Epithelial cell of prostate (primary cell): ENCODE measurements around the gene SLC22A23.

Experiments
- DNase-seq: peaks from one replicate; pipeline ENCODE4 v3.0.0-alpha.2; 2011; ENCODE audit warnings: low read depth, low spot score
- H3K27ac ChIP-seq: fragments of 450-650 bp; 2 replicates; pipeline ENCODE4 v1.5.1; 2017; ENCODE audit warnings: mild to moderate bottlenecking

The SLC22A23 gene

DNA sequence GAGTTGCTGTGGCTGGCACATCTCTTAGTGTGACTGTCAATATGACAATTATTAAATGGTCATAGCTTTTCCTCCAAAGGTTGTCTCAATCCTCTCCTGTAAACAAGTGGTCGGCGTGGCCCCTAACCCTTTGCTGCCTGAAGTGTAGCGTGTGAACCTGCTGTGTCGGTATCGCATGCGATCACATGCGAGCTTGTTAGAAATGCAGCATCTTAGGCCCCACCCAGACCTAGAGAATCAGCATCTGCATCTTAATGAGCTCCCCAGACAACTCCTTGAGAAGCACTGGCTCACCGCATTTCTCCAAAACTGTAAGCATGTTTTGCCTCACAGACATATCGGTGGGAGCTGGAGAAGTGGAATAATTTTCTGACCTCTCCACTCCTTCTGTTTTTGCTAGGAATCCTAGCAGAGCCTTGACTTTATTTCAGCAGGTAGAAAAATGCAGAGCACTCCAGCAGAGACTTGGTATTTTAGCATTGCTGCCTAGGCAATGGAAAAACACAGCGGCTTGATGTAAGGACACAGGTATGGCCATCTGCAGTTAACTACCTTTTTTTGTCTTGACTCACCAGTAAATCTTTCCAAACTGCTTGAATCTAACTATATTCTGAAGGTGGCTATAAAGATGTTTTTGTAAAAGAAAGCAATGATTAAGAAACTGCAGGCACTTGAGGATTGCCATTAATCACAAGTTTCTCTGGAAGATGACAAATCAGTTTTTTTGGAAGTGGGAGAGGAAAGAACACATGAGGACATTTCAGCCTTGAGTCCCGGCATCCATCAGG lies 130.5 kb downstream of the SLC22A23 start:
- no peak for DNase-seq
- no peak overlapping the region for H3K27ac ChIP-seq

DNA sequence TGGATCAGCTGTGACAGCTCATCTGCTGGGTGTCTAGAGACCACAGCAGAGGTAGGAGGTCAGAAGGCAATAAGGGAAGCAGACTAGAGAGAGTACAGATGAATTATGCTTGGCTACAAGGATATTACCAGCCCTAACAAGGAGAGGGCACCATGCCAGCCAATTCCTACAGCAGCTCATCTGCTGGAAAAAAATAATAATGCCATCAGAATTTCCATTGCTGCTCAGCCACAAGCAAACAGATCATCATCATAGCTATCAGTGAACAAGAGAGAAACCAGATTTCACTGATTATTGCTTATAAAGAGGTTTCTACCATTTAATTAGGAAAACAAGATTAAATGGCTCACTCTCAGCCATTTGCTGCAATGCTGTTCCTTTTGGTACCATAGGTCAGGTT lies 131.6 kb downstream of the SLC22A23 start:
- no peak for DNase-seq
- no peak overlapping the region for H3K27ac ChIP-seq

DNA sequence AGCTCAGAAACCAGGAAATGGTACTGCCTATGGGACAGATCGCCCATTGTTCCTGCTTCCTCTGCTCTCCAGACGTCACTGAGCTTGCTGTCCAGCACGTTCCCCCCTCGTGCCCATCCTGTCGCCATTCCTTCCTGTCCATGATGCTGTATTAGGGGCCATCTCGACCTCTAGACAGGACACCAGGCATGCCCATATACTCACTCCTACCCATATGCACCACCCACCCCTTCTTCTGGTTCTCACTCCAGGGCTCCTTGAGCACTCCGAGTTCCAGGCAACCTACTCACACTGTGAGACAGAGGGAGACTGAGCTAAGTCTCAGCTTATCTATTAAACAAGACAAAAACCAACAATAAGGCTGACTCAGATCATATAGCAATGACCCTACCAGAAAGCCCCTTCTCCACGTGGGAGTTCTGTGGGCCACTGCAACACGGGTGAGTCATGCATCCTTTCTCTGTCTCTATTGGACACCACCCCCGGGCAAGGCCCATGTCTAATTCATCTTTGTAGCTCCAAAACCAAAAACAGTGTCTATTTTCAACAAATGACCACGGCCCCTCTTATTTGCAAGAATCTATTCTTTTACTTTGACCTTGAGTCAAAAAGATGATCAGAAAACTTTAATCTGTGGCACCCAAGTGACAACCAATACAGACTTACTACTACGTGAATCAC lies 132.4 kb downstream of the SLC22A23 start:
- no peak for DNase-seq
- H3K27ac ChIP-seq: no peak overlapping the region

DNA sequence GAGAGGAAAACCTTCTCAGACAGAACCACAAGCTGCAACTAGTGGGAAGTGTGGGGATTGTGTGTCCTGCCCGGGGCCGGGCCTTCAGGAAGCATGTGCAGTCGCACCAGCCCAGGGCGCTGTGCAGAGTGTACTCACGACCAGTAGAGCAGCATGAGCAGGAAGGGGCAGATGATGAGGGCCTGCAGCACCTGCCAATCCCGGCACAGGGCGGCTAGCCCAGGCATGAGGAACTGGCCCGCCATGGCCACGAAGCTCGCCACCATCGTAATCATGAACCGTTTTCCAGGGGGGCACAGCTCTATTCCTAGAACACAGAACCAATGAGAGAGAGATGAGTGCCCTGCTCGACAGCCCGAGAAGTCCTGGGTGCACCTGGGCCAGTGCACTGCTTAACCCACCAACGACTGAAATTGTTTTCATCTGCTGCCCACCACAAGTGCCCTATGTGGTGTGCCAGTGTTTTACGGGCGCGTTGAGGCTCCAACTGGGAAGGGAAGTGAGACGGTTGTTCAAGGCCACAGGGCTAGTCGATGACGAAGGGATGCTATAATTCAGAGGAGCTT lies 133.1 kb downstream of the SLC22A23 start:
- DNase-seq: no peak
- no peak overlapping the region for H3K27ac ChIP-seq

- DNase-seq: no peak
- H3K27ac ChIP-seq: no peak overlapping the region
These were observed 133.7 kb downstream of the SLC22A23 start for GRCh38 chr6:3323148-3323547.

- H3K27ac ChIP-seq: no peak overlapping the region
- DNase-seq: no peak
These were observed 134.4 kb downstream of the SLC22A23 start for GRCh38 chr6:3322366-3322890.

DNA sequence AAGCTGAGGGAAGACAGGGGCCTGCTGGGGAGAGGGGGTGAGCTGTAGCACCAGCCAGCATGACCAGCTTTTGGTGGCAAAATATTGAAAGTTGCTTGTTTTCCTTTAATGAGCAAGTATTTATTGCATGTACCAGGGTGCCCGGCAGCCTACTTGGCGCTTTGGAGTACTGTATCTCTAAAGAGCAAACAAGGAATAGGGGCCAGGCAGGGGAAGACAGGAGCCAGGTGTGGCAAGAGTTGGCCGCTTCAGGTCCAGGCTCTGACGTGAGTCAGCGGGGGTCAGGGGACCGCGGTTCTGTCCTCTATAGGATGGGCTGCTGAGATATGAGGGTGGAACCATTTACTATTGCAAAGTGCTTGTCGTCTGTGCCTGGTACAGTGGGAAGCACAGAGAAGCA lies 135.0 kb downstream of the SLC22A23 start:
- DNase-seq: no peak
- no peak overlapping the region for H3K27ac ChIP-seq

DNA sequence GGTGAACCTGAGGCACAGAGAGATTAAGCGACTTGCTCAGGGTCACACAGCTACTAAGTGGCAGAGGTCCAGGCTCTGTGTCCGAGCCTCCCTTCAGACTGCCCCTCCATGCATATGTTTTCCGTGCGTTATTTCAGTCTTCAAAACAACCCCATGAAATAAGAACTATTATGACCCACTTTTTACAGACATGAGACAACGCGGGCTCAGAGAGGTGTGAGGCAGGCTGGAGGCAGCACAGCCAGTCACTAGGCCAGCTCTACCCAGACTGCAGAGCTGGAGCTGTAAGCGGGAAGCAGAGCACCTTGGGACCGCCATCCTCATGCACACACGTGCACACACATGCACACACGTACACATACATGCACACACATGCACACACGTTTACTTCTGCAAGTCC lies 135.8 kb downstream of the SLC22A23 start:
- H3K27ac ChIP-seq: no peak overlapping the region
- no peak for DNase-seq

GRCh38 chr6:3320238-3320811 lies 136.5 kb downstream of the SLC22A23 start:
- no peak overlapping the region for H3K27ac ChIP-seq
- no peak for DNase-seq

DNA sequence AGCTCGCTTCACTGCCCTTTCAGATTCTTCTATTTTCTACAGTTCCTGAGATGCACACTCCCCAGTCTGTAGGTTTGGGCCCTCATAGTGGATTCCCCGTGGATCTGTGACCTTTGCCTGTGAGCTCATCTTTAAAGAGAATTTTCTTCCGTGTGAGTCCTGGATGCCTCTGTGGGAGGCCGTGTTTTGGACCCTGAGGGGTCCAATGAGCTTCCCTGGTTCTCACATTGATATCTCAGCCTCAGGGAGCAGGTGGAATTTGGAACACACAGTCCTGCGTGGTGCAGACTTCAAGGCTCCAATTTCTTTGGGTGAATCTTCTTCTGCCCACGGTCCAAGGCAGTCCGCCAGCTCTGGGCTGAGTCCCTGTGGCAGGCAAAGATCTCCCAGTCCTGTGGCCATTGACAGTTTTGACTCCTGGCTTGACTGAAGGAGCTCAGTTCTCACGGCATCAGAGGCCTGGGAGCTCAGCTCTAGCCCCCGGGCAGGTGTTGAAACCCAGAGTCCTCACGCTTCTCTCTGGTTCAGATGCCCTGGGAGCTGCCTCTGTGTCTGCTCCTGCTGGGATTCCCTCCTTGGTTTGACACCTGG lies 137.1 kb downstream of the SLC22A23 start:
- H3K27ac ChIP-seq: no peak overlapping the region
- DNase-seq: no peak

DNA sequence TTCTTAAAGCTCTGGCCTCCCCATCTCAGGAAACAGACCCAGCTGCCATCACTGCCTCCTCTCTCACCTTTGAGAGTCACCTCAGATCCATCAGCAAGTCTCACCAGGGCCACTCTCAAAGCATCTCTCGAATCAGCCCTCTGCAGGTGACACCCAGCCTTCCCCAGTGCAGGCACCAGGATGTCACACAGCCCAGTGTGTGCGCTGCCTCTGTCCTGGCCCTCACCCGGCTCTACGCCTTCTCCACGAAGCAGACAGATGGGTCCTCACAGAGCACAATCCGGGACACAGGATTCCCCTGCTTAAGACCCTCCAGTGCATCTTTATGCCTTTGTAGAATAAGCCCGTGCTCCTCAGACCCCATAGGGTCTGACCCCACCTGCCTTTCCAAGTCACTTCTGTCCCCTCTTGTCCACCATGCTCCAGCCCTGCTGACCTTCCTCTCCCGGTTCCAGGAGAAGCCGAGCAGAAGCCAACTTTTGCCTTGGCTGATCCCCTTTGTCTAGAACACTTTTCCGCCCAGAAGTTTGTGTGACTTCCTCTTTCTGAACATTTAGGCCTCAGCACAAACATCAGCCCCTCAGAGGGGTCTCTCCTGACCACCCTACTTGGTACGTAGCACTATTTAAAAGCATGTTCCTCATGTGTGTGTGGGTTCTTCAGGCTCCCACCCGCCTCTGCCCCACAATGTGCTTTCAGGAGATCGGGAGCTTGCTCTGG lies 137.9 kb downstream of the SLC22A23 start:
- no peak for DNase-seq
- H3K27ac ChIP-seq: no peak overlapping the region

- H3K27ac ChIP-seq: no peak overlapping the region
- DNase-seq: no peak
These were observed 138.6 kb downstream of the SLC22A23 start for GRCh38 chr6:3318226-3318625.

GRCh38 chr6:3317741-3318211 lies 139.1 kb downstream of the SLC22A23 start:
- H3K27ac ChIP-seq: no peak overlapping the region
- no peak for DNase-seq

DNA sequence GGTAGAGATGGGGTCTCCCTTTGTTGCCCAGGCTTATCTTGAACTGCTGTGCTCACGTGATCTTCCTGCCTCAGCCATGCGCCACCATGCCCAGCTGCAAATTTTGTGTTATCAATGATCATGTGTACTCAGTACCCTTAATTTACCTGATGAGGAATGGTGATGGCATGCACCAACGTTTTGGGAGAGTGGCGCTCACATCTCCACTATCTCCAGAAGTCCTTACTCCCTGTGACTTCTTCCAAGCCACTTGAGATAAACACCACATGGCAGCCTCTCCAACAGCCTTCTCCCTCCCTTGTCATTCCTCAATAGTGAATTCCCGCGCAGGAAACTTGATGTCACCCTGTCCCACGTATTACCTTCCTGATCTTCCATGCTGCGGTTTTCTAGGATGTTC lies 140.0 kb downstream of the SLC22A23 start:
- no peak overlapping the region for H3K27ac ChIP-seq
- DNase-seq: no peak

DNA sequence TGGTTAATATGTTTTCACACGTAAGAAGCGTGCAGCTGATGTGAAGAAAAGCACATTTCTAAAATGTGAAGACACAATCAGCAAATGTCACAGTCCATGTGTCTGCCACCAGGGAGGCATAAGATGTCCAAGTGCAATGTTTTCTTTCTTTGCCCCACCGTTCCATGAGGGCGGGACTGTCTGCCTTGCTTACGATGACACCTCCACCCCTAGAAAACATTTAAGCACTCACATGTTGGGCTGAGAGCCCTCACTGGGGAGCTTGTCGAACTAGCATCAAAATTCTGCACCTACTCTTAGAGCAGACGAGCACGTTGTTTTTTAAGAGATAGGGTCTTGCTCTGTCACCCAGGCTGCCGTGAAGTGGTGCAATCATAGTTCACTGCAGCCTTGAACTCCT lies 140.5 kb downstream of the SLC22A23 start:
- no peak overlapping the region for H3K27ac ChIP-seq
- no peak for DNase-seq

GRCh38 chr6:3315841-3316240 lies 141.0 kb downstream of the SLC22A23 start:
- no peak for DNase-seq
- H3K27ac ChIP-seq: no peak overlapping the region

GRCh38 chr6:3314621-3315467 lies 142.0 kb downstream of the SLC22A23 start:
- no peak overlapping the region for H3K27ac ChIP-seq
- DNase-seq: no peak

GRCh38 chr6:3314176-3314575 lies 142.7 kb downstream of the SLC22A23 start:
- H3K27ac ChIP-seq: no peak overlapping the region
- DNase-seq: no peak
